DMS153 treated with DMSO at 0.1 percent for 48 hours (cell line): ENCODE results near the gene CAST.

ENCODE experiments used
- DNase-seq: peaks from one replicate; lab custom pipeline; 2025; ENCODE audit not compliant: unreplicated experiment; lab: John Stamatoyannopoulos, UW

Gene CAST

GRCh38 chr5:96664669-96665068, 2.5 kb downstream of the CAST start:
- DNase-seq = no peak

GRCh38 chr5:96668725-96669124, 6.5 kb downstream of the CAST start:
- no peak for DNase-seq

GRCh38 chr5:96669909-96670308, 7.7 kb downstream of the CAST start:
- no peak for DNase-seq

GRCh38 chr5:96671441-96671840, 9.3 kb downstream of the CAST start:
- no peak for DNase-seq

- DNase-seq = no peak
Measured at GRCh38 chr5:96673127-96673526, 11.0 kb downstream of the CAST start.

GRCh38 chr5:96675882-96676281, 13.7 kb downstream of the CAST start:
- DNase-seq = no peak

- no peak for DNase-seq
Measured at GRCh38 chr5:96677496-96677895, 15.3 kb downstream of the CAST start.

- DNase-seq = no peak
Measured at GRCh38 chr5:96679293-96679692, 17.1 kb downstream of the CAST start.

GRCh38 chr5:96680759-96681470, 18.7 kb downstream of the CAST start:
- DNase-seq = no peak

- DNase-seq = no peak
Measured at GRCh38 chr5:96683392-96683791, 21.2 kb downstream of the CAST start.

GRCh38 chr5:96683810-96684209, 21.6 kb downstream of the CAST start:
- no peak for DNase-seq

GRCh38 chr5:96687080-96687479, 24.9 kb downstream of the CAST start:
- DNase-seq = no peak

- DNase-seq = peak; percentile 14
Measured at GRCh38 chr5:96687812-96688453, 25.8 kb downstream of the CAST start.

GRCh38 chr5:96690861-96691260, 28.7 kb downstream of the CAST start:
- DNase-seq = no peak

- no peak for DNase-seq
Measured at GRCh38 chr5:96691503-96692303, 29.5 kb downstream of the CAST start.

GRCh38 chr5:96692441-96692840, 30.3 kb downstream of the CAST start:
- no peak for DNase-seq

- DNase-seq = no peak
Measured at GRCh38 chr5:96699186-96699820, 37.1 kb downstream of the CAST start.

- DNase-seq = no peak
Measured at GRCh38 chr5:96702503-96703383, 40.6 kb downstream of the CAST start.

- no peak for DNase-seq
Measured at GRCh38 chr5:96703384-96703920, 41.3 kb downstream of the CAST start.

- no peak for DNase-seq
Measured at GRCh38 chr5:96703995-96704394, 41.8 kb downstream of the CAST start.
